ENCODE results near the gene LRMDA. TPM values are rescaled to one million over a fixed set of nuclear protein-coding genes. Genes with fewer than 3 reads are reported as not detected.

Gene LRMDA
- polyA plus RNA-seq, 1 donor (not counting 4 experiments of a cell fraction or from before 2014, with no cell fraction given): not detected

GRCh38 chr10:75460059-75460458 is 28.6 kb downstream of the LRMDA start:
- Histone ChIP-seq H3K27ac (ENCODE audit: control insufficient read depth, insufficient read depth, low read length) (no peak overlapping the region), H3K9me1 (ENCODE audit: control insufficient read depth, extremely low read depth, insufficient read depth, low read length) (no peaks in the 10 kb centered on the region), H3K36me3 (ENCODE audit: control insufficient read depth in 2 of 2, extremely low read depth in 1 of 2, insufficient read depth in 2 of 2, low read length in 2 of 2) (no peaks in the 10 kb centered on the region), H4K20me1 (ENCODE audit: control insufficient read depth, extremely low read depth, insufficient read depth, low read length) (no peaks in the 10 kb centered on the region), H3K27me3 (ENCODE audit: control insufficient read depth, extremely low read depth, insufficient read depth, low read length) (no peaks in the 10 kb centered on the region), H3K4me2 (ENCODE audit: control insufficient read depth, extremely low read depth, insufficient read depth, low read depth, low read length) (no peak overlapping the region), H3K9me3 (ENCODE audit: control insufficient read depth, low read depth, low read length) (no peaks in the 10 kb centered on the region), H2AFZ (ENCODE audit: control insufficient read depth, low read length) (no peak overlapping the region), H3K4me1 (ENCODE audit: control insufficient read depth, extremely low read depth, insufficient read depth, low read length) (peaks cover 10% of the 10 kb centered on the region), H3K79me2 (ENCODE audit: control insufficient read depth, insufficient read depth, low read length) (no peaks in the 10 kb centered on the region), H3K4me3 (ENCODE audit: control insufficient read depth in 2 of 3, extremely low read depth in 1 of 3, insufficient read depth in 2 of 3, low read depth in 1 of 3, low read length in 3 of 3) (no peak overlapping the region), H3K9ac (ENCODE audit: control insufficient read depth, extremely low read depth, insufficient read depth, low read length) (no peak overlapping the region)
- no peak for DNase-seq (ENCODE audit: low read depth, low spot score)
- FAIRE-seq: no peak
- no peak for TF ChIP-seq CTCF (optimal IDR thresholded peaks at IDR 0.05 in 1 of 3, IDR thresholded peaks at IDR 0.05 in 1 of 3, conservative IDR thresholded peaks at IDR 0.05 in 1 of 3; ENCODE audit: extremely low read depth in 1 of 3, insufficient read depth in 2 of 3, low read length in 3 of 3)
- no peak for TF ChIP-seq EZH2 (IDR thresholded peaks at IDR 0.05; ENCODE audit: low read length)
- dilution Hi-C loops (cut with MboI; ENCODE audit: extremely low pct_ligation_motif_present, low sequenced_read_pairs): no loop called here

- DNase-seq (ENCODE audit: low read depth, low spot score): no peak
- H3K4me3 ChIP-seq (ENCODE audit: control insufficient read depth in 2 of 3, extremely low read depth in 1 of 3, insufficient read depth in 2 of 3, low read depth in 1 of 3, low read length in 3 of 3): no peak overlapping the region
- H3K4me2 ChIP-seq (ENCODE audit: control insufficient read depth, extremely low read depth, insufficient read depth, low read depth, low read length): no peak overlapping the region
- FAIRE-seq: no peak
- no peak overlapping the region for H3K27ac ChIP-seq (ENCODE audit: control insufficient read depth, insufficient read depth, low read length)
- dilution Hi-C loops (cut with MboI; ENCODE audit: extremely low pct_ligation_motif_present, low sequenced_read_pairs): no loop called here
- no peaks in the 10 kb centered on the region for H3K9me3 ChIP-seq (ENCODE audit: control insufficient read depth, low read depth, low read length)
- H3K36me3 ChIP-seq (ENCODE audit: control insufficient read depth in 2 of 2, extremely low read depth in 1 of 2, insufficient read depth in 2 of 2, low read length in 2 of 2): no peaks in the 10 kb centered on the region
- H3K79me2 ChIP-seq (ENCODE audit: control insufficient read depth, insufficient read depth, low read length): no peaks in the 10 kb centered on the region
- H2AFZ ChIP-seq (ENCODE audit: control insufficient read depth, low read length): no peak overlapping the region
- TF ChIP-seq EZH2 (IDR thresholded peaks at IDR 0.05; ENCODE audit: low read length): no peak
- no peak for TF ChIP-seq CTCF (optimal IDR thresholded peaks at IDR 0.05 in 1 of 3, IDR thresholded peaks at IDR 0.05 in 1 of 3, conservative IDR thresholded peaks at IDR 0.05 in 1 of 3; ENCODE audit: extremely low read depth in 1 of 3, insufficient read depth in 2 of 3, low read length in 3 of 3)
- H3K9me1 ChIP-seq (ENCODE audit: control insufficient read depth, extremely low read depth, insufficient read depth, low read length): no peaks in the 10 kb centered on the region
- H3K9ac ChIP-seq (ENCODE audit: control insufficient read depth, extremely low read depth, insufficient read depth, low read length): no peak overlapping the region
- H3K27me3 ChIP-seq (ENCODE audit: control insufficient read depth, extremely low read depth, insufficient read depth, low read length): no peaks in the 10 kb centered on the region
- H4K20me1 ChIP-seq (ENCODE audit: control insufficient read depth, extremely low read depth, insufficient read depth, low read length): no peaks in the 10 kb centered on the region
- H3K4me1 ChIP-seq (ENCODE audit: control insufficient read depth, extremely low read depth, insufficient read depth, low read length): peaks cover 16% of the 10 kb centered on the region
Measured at GRCh38 chr10:75461672-75462649, 30.5 kb downstream of the LRMDA start.

All from keratinocyte (primary cell).